ENCODE measurements around the gene CCDC39.
A peak's percentile ranks its signal among the peaks of the same experiment; 100 is the strongest.
"Not testable (repeated sequence)": the region's sequence is repeated elsewhere in the genome, so short reads cannot be mapped to it uniquely, and the experiment has no call there.

Gene CCDC39

GRCh38 chr3:180611006-180611405 is 68.3 kb downstream of the CCDC39 start:
- TF ChIP-seq, protein P1, sequence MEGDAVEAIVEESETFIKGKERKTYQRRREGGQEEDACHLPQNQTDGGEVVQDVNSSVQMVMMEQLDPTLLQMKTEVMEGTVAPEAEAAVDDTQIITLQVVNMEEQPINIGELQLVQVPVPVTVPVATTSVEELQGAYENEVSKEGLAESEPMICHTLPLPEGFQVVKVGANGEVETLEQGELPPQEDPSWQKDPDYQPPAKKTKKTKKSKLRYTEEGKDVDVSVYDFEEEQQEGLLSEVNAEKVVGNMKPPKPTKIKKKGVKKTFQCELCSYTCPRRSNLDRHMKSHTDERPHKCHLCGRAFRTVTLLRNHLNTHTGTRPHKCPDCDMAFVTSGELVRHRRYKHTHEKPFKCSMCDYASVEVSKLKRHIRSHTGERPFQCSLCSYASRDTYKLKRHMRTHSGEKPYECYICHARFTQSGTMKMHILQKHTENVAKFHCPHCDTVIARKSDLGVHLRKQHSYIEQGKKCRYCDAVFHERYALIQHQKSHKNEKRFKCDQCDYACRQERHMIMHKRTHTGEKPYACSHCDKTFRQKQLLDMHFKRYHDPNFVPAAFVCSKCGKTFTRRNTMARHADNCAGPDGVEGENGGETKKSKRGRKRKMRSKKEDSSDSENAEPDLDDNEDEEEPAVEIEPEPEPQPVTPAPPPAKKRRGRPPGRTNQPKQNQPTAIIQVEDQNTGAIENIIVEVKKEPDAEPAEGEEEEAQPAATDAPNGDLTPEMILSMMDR (IDR thresholded peaks at IDR 0.05; ENCODE audit: low read depth, low read length): no peak
- no peak overlapping the region for H3K4me3 ChIP-seq (ENCODE audit: low read depth, low read length)

DNA sequence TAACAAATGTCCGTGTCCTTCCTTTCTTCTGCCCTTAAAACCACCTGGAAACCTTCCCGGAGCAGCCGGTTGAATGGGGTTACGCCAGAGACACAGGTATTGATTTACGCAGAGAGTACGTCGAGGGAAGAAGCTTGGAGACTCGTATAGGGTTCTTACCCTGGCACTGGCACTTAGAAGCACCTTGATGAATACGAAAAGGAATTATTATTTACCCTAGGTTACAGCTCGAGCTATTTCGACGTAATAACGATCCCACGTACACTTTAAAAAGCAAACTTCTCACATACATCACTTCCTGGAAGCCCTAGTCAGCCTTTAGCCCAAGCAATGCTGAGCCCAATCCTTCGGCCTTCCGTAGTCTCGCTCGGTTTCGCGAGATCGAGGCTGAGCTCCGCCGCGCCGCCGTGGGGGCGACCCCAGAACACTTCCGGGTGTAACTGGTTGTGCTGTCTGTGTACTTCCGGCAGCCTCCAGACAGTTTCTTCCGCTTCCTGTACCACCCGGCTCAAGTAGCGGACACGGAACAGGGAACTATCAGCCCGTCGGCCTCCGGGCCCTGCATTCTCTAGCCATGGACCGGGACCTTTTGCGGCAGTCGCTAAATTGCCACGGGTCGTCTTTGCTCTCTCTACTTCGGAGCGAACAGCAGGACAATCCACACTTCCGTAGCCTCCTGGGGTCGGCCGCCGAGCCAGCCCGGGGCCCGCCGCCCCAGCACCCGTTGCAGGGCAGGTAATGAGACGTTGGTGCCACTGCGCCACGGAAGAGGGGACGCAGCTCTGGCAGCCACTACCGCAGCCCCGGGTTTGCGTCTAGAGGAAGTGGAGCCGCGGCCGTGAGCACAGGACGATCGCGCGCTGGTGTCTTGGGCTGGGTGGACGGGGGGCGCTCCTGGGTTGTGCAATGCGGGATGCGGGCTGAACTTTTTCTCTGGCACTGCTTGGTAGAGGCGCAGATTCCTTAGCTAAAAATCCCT is 77.3 kb downstream of the CCDC39 start, which contains the start of gene TTC14:
TSS of gene TTC14 (plus strand) at position 476 of the 979 bp plus-strand sequence. CDS start at position 575, 99 bp downstream.
- TF ChIP-seq, protein P1 (IDR thresholded peaks at IDR 0.05; ENCODE audit: low read depth, low read length): no peak
- H3K4me3 ChIP-seq (ENCODE audit: low read depth, low read length): peak within 1 kb of the TSS; percentile 94

DNA sequence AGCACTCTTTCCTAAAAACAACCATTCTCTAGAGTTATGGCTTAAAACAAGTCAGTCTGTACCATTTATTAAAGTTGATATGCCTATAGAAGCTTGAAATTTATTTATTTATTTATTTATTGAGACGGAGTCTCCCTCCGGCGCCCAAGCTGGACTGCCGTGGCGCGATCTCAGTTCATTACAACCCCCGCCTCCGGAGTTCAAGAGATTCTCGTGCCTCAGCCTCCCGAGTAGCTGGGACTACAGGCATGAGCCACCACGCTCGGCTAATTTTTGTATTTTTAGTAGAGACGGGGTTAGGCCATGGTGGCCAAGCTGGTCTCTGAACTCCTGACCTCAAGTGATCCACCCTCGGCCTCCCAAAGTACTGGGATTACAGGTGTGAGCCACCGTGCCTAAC is 78.8 kb downstream of the CCDC39 start:
- no peak overlapping the region for H3K4me3 ChIP-seq (ENCODE audit: low read depth, low read length)
- TF ChIP-seq, protein P1 (IDR thresholded peaks at IDR 0.05; ENCODE audit: low read depth, low read length): no peak

DNA sequence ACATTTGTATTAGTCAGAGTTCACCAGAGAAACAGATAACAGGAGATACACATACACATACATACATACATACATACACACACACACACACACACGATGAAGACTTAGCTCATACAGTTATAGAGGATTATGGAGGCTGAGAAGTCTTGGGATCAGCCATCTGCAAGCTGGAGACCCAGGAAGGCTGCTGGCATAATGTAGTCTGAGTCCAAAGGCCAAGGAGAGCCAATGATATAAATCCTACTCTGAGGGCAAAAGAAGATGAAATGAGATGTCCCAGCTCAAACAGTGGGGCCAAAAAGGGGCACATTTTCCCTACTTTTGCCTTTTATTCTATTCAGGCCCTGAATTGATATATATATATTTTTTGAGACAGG is 83.7 kb downstream of the CCDC39 start:
- TF ChIP-seq, protein P1 (IDR thresholded peaks at IDR 0.05; ENCODE audit: low read depth, low read length): no peak

DNA sequence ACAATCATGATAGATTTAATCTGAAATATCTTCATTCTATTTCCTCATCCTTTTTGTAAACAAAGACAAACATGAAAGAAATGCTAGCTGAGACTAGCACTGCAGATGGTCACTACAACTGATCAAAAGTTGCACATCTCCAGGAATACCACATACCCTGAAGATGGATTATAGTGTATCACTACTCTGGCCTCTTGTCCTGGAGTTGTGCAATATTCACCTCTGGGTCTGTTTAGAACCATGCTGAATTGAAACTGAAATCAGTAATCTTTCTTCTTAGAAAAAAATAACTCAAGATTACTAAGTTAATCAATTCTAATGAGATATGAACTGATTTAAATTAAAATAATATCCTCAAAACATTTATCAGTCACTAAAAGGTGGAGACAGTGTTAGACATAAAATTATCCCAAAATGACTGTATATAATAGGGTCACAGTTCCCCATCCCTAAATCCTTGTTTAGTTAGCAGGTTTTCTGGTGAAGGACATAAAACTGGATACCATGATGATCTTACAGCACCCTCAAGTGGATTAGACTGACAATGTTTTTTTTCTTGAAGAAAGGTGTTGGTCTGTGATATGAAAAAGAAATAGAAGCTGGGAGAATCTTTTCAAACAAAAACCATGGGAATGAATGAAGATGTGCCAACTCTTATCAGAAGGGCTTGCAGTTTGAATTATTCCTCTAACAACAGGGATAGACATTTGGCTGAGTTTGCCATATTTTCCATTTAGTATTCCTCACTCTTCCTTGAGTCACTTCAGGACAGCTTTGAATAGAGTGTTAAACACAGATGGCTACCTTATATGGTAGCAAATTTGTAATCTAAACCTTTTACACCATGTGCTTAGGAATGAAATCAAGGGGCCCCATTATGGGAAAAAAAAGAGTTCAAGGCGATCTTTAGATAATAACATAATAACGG is 84.4 kb downstream of the CCDC39 start:
- no peak overlapping the region for H3K4me3 ChIP-seq (ENCODE audit: low read depth, low read length)
- TF ChIP-seq, protein P1 (IDR thresholded peaks at IDR 0.05; ENCODE audit: low read depth, low read length): no peak

More for the DNA sequence above, 83.7 kb downstream of the CCDC39 start:
- H3K4me3 ChIP-seq (ENCODE audit: low read depth, low read length): no peak overlapping the region

DNA sequence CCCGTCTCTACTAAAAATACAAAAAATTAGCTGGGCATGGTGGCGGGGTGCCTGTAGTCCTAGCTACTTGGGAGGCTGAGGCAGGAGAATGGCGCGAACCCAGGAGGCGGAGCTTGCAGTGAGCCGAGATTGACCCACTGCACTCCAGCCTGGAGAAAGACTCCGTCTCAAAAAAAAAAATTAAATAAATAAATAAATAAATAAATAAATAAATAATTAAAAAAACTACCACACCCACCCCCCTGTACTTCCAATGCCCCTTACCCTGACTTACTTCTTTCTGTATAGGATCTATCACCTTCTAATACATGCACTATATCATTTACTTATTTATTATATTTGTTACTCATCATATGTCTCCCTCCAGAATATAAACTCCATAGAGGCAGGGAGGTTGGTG is 85.7 kb downstream of the CCDC39 start:
- H3K4me3 ChIP-seq (ENCODE audit: low read depth, low read length): not testable (repeated sequence)

DNA sequence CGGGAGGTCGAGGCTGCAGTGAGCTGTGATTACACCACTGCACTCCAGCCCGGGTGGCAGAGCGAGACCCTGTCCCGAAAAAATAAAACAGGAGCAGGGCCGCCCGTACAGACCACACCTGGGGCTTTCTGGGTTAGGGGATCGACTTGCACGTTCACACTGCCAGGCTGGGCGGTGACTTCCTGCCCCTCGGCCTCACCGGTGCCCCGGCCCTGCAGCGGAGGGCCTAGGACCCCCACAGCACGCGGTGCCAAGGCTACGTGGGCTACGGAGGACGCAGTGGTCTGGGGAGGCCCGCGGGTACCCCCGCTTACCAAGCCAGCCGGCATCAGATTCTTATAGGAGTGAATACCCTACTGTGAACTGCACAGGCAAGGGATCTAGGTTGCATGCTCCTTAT is 88.9 kb downstream of the CCDC39 start:
- TF ChIP-seq, protein P1 (IDR thresholded peaks at IDR 0.05; ENCODE audit: low read depth, low read length): no peak
- H3K4me3 ChIP-seq (ENCODE audit: low read depth, low read length): no peak overlapping the region

All from WI38 (cell line).